ENCODE results near the gene ZNF44. TPM values are rescaled to one million over a fixed set of nuclear protein-coding genes. Genes with fewer than 3 reads are reported as not detected.

The ZNF44 gene
- total and polyA plus RNA-seq, 2 of the 13 experiments (the other 11 are each of a cell fraction or from before 2014, with no cell fraction given) = 6.9 to 15.7 TPM

DNA sequence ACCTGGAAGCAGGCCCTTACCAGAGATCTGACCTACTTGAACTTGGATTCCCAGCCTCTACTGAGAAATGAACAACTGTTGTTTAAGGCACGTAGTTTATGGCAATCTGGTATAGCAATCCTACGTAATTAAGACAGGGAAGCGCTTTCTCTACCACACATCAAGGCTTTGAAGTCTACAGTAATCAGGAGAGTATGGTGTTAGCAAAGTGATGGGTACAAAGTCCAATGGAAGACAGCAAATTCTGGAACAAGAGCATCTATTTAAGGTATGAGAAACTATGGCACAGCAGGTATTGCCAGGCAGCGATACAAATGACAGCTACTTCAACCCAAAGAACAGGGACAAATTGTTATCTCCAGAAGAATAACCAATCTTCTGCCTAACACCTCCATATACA is 35.7 kb upstream of the ZNF44 start (continued):
- TF ChIP-seq, protein P1, sequence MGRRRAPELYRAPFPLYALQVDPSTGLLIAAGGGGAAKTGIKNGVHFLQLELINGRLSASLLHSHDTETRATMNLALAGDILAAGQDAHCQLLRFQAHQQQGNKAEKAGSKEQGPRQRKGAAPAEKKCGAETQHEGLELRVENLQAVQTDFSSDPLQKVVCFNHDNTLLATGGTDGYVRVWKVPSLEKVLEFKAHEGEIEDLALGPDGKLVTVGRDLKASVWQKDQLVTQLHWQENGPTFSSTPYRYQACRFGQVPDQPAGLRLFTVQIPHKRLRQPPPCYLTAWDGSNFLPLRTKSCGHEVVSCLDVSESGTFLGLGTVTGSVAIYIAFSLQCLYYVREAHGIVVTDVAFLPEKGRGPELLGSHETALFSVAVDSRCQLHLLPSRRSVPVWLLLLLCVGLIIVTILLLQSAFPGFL (CRISPR knock-in tag; IDR thresholded peaks at IDR 0.05) = no peak
- no peak for TF ChIP-seq SMAD9 (CRISPR knock-in tag; IDR thresholded peaks at IDR 0.05)
- no peak for TF ChIP-seq TSC22D2 (CRISPR knock-in tag; IDR thresholded peaks at IDR 0.05; ENCODE audit: borderline replicate concordance)
- no peak for TF ChIP-seq SNAPC2 (CRISPR knock-in tag; IDR thresholded peaks at IDR 0.05)
- 0 out of 2 replicates have a peak, but pooled peaks have one; percentile 33 for TF ChIP-seq ISL2 (CRISPR knock-in tag; IDR thresholded peaks at IDR 0.05)
- TF ChIP-seq RORA (CRISPR knock-in tag; IDR thresholded peaks at IDR 0.05) = no peak
- no peak for TF ChIP-seq HNRNPLL (IDR thresholded peaks at IDR 0.05; ENCODE audit: low read depth, low read length, poor library complexity, severe bottlenecking)
- no peak for TF ChIP-seq JDP2 (CRISPR knock-in tag; IDR thresholded peaks at IDR 0.05; ENCODE audit: borderline replicate concordance)
- TF ChIP-seq RARG (CRISPR knock-in tag; IDR thresholded peaks at IDR 0.05; ENCODE audit: low read depth) = no peak
- TF ChIP-seq FOSL1 (CRISPR knock-in tag; IDR thresholded peaks at IDR 0.05; ENCODE audit: borderline replicate concordance) = no peak
- TF ChIP-seq MED1 (CRISPR knock-in tag; IDR thresholded peaks at IDR 0.05) = 0 out of 2 replicates have a peak, but pooled peaks have one; percentile 45
- TF ChIP-seq ZNF83 (CRISPR knock-in tag; IDR thresholded peaks at IDR 0.05; ENCODE audit: borderline replicate concordance) = no peak
- TF ChIP-seq XRCC5 (optimal IDR thresholded peaks at IDR 0.05; ENCODE audit: low read length) = no peak
- no peak for TF ChIP-seq SMC3 (IDR thresholded peaks at IDR 0.05; ENCODE audit: low read length)
- TF ChIP-seq, protein P2, sequence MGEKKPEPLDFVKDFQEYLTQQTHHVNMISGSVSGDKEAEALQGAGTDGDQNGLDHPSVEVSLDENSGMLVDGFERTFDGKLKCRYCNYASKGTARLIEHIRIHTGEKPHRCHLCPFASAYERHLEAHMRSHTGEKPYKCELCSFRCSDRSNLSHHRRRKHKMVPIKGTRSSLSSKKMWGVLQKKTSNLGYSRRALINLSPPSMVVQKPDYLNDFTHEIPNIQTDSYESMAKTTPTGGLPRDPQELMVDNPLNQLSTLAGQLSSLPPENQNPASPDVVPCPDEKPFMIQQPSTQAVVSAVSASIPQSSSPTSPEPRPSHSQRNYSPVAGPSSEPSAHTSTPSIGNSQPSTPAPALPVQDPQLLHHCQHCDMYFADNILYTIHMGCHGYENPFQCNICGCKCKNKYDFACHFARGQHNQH (CRISPR knock-in tag; IDR thresholded peaks at IDR 0.05) = no peak
- TF ChIP-seq MED13 (CRISPR knock-in tag; IDR thresholded peaks at IDR 0.05) = no peak
- no peak for TF ChIP-seq ZNF841 (CRISPR knock-in tag; IDR thresholded peaks at IDR 0.05; ENCODE audit: borderline replicate concordance)
- TF ChIP-seq, protein P3, sequence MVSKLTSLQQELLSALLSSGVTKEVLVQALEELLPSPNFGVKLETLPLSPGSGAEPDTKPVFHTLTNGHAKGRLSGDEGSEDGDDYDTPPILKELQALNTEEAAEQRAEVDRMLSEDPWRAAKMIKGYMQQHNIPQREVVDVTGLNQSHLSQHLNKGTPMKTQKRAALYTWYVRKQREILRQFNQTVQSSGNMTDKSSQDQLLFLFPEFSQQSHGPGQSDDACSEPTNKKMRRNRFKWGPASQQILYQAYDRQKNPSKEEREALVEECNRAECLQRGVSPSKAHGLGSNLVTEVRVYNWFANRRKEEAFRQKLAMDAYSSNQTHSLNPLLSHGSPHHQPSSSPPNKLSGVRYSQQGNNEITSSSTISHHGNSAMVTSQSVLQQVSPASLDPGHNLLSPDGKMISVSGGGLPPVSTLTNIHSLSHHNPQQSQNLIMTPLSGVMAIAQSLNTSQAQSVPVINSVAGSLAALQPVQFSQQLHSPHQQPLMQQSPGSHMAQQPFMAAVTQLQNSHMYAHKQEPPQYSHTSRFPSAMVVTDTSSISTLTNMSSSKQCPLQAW (CRISPR knock-in tag; IDR thresholded peaks at IDR 0.05) = no peak
- TF ChIP-seq ZNF776 (CRISPR knock-in tag; IDR thresholded peaks at IDR 0.05) = no peak
- no peak for TF ChIP-seq ZNF160 (CRISPR knock-in tag; IDR thresholded peaks at IDR 0.05)
- no peak for TF ChIP-seq ZNF335 (CRISPR knock-in tag; IDR thresholded peaks at IDR 0.05)
- TF ChIP-seq NFIB (CRISPR knock-in tag; IDR thresholded peaks at IDR 0.05; ENCODE audit: borderline replicate concordance) = no peak
- no peak for TF ChIP-seq ZFP36L2 (CRISPR knock-in tag; IDR thresholded peaks at IDR 0.05)
- no peak for TF ChIP-seq EZH2 (conservative IDR thresholded peaks at IDR 0.05; ENCODE audit: low read depth, low read length)
- no peak for TF ChIP-seq ZNF530 (CRISPR knock-in tag; IDR thresholded peaks at IDR 0.05; ENCODE audit: low read depth)
- 0 out of 2 replicates have a peak, but pooled peaks have one; percentile 17 for TF ChIP-seq NCOA2 (CRISPR knock-in tag; IDR thresholded peaks at IDR 0.05)
- no peak for TF ChIP-seq ZNF839 (CRISPR knock-in tag; IDR thresholded peaks at IDR 0.05; ENCODE audit: borderline replicate concordance)
- TF ChIP-seq ZNF354B (CRISPR knock-in tag; IDR thresholded peaks at IDR 0.05) = no peak
- TF ChIP-seq ONECUT2 (CRISPR knock-in tag; IDR thresholded peaks at IDR 0.05) = no peak
- no peak for TF ChIP-seq ZKSCAN5 (CRISPR knock-in tag; IDR thresholded peaks at IDR 0.05)

Measured in HepG2 (cell line).